Measurements from ENCODE around the gene RAPGEF4.

Gene RAPGEF4

DNA sequence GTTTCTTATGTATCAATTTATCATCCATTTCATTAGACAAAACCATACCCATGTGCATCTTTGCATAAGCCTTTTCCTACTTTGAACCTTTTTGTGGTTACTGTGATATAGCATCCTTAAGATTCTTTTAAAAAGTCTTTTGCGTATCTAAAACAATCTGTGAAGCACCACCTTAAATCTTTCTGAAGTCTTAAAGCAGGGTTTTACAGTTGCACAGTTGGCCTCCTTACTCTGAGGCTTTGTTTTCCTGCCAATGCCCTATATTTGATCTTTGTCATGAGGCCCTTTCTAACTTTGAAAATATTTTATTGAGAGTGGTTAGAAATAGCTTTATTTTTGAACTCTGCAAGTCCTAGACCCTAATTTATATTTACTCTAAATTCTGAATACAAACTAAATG, 176.6 kb downstream of the RAPGEF4 start:
- no peak for DNase-seq

DNA sequence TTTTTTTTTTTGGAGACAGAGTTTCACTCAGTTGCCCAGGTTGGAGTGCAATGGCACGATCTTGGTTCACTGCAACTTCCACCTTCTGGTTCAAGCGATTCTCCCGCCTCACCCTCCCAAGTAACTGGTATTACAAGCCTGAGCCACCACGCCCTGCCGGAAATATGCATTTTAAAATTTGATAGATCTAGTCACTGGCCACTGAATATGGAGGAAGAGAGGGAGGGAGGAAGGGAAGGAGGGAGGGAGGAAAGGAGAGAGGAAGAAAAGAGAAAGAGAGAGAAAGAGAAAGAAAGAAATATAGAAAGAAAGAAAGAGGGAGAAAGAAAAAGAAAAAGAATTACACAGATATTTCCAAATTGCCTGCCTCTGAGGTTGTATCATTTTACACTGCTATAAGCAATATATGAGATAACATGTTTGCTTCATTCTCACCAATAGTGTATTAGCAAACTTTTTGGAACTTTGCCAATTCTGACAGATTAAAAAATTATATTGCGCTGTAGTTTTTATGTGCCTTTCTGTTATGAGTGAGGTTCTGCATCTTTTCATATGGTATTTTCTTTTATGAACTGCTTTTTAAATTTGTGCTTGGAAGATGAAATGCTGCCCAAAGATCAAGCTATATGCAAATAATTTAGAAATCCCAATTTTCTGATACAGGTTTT, 178.8 kb downstream of the RAPGEF4 start:
- DNase-seq: no peak

DNA sequence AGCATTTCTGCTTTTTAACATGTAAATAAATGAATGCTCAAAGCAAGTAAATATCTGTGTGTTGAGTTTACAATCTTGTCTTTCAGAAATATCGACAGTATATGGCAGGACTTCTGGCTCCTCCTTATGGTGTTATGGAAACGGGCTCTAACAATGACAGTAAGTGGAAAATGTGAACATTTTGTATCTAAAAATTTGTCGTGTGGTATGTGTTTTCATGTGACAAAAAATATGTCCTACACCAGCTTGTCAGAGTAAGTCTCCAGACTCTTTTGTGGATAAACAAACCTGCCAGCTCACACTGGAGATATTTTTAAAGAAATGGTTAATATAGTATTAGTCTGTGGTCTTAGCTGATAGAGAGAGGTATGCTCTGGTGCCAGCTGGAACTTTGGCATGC, 182.1 kb downstream of the RAPGEF4 start:
- no peak for DNase-seq

DNA sequence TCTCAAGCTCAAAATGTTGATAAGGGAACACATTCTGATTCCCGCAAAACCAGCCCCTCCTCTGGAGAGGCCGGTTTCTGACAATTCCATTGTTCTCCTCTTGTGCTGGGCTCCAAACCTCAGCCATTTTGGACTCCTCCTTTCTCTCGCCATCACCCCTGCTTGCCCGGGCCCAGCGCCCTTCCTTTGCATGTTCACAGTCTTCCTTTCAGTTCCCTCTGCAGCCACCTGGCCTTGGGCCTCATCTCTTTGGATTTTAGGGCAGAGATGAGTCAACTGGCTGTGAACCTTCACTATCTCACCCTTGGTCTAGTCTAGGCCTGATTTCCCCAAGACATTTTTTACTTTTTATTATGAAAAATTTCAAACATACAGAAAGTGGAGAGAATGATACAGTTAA, 184.1 kb downstream of the RAPGEF4 start:
- no peak for DNase-seq

DNA sequence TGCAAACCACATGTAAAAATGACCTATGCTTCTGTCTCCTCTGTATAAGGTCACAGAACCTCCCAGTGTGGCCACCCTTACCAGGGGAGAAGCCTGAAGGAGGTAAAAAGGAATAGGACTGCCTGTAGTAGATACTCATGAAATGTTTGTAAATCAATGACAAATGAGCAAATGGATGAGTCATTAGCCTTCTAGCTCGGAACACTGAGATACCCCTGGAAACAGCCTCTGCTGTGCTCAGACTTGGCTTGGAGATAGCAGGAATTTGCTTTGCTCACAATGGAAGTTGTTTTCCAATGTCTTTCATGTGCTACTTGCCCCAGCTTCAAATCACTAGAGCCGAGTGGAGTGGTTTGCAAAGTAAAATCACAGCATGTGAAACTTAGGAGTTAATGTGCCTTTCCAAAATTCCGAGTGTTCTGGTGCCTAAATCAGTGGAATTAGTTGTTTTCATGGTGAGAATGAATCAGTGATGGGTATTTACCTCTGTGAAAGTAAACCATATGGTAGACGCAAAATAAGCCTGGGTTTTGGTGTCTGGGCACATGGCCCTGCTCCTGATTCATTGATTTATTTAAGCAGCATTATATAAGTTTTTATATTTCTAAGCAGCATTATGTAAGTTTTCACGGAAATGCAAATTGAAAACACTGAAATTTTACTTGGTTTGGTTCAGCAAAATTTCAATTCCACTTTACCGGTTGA, 186.0 kb downstream of the RAPGEF4 start:
- no peak for DNase-seq

DNA sequence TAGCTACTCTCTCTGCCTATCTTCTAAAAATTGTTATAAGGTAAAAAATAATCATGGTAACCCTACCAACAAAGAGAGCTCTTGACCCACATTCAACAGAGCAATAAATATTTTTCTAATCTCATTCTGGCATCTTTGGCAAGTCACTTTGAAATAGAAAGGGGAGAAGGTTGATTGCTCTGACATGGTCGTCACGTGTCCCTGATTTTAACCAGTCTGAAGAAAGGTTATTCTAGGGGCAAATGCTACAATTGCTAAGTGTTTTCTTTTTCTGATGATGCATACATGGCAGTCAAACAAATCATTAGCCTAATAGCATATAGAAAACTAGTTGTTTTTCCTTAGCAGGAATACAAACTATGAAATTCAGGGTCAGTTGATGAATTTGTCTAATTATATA, 186.7 kb downstream of the RAPGEF4 start:
- no peak for DNase-seq

DNA sequence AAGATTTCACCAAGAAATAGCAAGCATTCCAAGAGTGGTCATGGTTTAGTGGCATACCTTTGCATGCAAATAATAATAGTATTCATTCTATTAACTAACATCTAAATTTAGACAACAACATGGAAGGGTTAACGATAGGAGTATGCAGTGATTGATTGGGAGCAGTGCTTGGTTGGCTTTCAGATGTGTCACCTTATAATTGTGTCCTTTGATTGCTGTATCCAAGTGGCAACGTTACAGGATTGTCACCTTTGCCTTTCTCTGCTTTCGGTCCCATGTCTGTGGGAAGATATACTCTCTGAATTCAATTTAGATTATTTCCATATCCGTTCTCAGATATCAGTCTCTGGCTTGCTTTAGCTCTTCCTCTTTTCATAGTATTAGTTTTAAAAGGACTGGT, 187.2 kb downstream of the RAPGEF4 start:
- no peak for DNase-seq

DNA sequence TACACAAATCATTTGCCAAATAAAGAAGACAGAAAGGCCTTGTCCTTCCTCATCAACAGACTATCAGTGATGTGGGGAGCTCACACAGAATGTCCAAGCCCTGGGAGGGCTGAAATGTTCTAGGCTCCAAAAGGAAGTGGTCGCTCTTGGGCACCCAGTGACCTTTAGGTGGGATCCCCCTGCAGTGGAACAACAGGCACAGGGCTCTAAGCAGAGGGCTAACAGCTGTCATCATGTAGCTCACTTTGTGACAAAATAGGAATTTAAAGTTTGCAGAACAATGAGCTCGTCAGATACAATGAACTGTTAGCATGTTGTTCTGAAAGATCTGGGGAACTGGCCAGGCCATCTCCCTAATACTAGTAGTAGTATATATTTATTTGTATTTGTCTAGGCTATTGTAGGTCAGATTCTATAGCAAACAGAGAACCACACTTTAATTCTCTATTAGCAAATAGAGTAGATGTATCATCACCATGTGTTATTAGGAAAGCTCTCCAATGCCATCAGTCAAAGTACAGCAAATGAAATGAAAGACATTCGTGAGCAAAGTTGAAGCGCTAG, 188.5 kb downstream of the RAPGEF4 start:
- DNase-seq: no peak

DNA sequence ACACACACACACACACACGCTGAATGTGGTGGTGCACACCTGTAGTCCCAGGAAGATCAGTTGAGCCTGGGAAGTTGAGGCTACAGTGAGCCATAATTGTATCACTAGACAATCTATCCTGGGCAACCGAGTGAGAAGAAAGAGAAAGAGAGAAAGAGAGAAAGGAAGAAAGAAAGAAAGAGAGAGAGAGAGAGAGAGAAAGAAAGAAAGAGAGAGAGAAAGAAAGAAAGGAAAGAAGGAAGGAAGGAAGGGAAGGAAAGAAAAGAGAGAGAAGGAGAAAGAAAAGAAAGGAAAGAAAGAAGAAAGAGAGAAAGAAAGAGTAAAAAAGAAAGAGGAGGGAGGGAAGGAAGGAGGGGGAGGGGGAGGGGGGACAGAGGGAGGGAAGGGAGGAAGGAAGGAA, 190.0 kb downstream of the RAPGEF4 start:
- DNase-seq: no peak

DNA sequence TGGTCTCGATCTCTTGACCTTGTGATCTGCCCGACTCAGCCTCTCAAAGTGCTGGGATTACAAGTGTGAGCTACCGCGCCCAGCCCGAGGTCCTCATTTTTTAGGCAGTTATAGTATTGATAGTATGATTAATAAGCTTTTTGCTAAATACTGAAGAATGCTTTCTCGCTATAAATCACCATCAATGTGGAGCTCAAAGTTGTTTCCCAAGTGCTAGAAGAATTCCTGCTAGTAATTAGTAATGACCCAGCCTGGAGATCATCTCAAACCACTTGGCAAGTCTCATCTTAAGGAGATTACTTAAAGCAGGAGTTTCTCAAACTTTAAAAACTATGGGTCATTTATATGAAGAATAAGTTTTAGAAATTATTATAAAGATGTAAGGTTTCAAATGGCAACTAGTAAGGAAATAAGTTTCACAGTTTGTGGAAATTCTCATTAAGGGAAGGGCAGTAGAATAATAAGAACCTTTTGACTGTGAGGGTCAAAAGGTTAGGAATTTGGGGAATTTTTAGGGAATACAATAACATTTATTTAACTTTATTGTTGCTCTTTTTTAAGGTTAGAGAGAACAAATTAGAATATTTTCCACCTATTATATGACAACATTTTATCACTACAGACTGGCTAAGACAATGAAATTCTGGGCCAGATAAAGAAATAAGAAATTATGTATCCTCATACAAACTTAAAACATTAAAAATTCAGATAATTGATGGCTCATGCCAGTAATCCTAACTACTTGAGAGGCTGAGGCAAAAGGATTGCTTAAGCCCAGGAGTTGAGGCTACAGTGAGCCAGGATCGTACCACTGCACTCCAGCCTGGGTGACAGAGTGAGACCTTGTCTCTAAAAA, 191.4 kb downstream of the RAPGEF4 start:
- no peak for DNase-seq

DNA sequence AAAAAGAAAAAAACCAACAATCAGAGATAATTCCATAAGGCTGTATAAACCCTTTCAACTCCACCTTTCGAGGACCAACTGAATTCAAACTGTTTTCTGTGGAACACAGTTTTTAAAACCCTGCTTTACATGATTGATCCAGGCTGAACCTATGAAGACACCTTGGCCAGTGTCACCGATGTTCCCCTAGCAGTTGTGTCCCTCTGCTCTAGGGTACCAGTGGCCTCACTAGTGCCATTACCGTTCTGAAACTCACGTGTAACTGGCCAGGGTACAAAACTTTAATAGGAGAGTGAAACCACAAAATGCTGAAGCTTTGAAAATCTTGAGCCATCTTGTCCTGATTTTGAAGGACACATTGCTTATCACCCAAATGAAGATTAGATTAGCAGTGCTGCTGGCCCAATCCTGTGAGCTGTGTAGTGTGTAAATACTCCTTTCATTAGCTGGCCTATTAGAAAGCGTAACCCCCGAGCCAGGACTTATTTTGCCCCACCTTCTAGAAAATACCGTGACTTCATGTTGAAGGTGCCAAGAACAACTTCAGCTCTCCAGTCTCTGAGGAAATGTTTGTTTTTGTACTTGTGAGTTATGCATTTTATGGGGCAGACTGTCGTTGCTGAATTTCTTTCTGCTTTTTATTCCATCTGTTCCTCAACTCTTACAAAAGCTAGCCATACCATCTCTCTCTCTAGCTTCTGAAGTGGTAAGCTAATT, 192.2 kb downstream of the RAPGEF4 start:
- DNase-seq: no peak

DNA sequence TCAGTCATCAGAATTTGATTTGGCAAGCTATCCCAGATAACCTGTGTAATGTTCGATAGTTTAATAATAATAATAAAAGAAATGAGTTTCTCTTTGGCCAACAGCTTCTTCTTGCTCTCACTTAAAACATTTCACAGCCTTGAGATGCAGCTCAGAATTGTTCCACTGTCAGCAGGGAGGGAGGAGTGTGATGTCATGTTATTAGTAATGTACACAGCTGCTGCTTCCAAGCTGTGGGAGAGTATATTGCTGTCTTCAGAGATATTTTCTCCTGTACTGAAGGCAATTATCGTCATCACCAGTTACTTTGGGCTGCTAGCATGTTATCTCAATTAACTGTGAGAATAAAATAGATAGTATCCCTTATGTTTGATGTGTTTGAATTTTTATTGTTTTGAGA, 193.1 kb downstream of the RAPGEF4 start:
- no peak for DNase-seq

DNA sequence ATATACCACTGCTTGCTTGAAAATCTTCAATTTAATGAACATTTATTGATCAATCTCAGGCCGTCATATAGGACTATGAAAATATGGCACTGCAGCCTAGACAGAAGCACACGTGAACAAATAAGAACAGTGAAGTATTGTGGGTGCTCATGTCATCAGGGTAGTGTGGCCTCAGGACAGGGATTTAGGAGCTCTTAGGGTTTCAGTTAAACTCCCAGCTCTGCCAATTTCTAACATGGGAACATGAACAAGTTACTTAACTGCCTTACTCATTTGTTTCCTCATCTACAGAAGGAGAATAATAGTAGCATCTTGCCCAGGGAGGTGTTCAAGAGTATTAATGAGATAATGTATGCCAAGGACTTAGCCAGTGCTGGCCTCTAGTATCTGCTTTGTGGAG, 194.0 kb downstream of the RAPGEF4 start:
- DNase-seq: no peak

DNA sequence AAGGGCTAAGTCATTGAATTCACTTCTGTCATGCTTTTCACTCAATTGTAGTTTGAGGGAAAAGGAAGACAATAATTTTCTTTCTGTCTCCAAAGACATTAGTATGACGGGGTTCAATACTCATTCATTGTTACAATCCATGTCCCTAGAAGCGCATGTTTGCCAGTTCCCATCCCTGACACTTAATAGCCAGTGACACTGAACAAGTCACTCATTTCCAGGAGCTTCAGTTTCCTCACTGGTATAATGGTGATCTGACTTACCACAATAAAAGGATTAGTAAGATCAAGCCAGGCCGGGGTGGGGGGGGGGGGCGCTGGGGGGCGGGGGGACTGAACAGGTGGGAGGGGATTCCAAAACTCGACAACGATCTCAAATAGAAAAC, 195.2 kb downstream of the RAPGEF4 start:
- no peak for DNase-seq

DNA sequence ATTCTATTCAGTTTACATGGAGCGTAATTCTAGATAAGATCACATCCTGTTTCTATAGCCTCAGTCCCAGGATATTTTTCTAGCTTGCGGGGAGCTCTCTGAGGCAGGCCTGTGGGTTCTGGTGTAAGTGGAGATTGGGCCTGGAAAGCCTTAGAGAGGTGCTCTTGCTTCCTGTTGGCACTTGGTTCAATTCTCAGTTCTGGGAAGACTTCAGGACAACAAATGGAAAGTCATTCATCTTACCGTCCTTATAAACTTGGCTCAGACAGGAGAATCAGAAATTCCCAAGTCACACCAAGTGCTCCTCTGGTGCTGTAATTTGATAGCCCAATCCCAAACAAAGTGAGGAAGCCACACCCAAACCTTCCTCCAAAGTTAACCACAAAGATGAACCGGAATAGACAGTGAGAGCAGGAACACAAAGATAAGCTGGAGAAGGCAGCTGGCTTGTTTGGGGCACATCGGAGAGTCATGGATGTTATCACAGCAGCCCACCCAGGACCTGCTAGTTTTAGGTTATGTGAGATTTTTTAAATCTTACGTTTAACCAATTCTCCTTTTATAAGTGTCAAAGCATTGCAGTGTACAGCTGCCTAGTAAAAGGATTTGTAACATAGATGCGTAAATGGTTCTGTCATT, 195.7 kb downstream of the RAPGEF4 start:
- DNase-seq: peak; percentile 53

DNA sequence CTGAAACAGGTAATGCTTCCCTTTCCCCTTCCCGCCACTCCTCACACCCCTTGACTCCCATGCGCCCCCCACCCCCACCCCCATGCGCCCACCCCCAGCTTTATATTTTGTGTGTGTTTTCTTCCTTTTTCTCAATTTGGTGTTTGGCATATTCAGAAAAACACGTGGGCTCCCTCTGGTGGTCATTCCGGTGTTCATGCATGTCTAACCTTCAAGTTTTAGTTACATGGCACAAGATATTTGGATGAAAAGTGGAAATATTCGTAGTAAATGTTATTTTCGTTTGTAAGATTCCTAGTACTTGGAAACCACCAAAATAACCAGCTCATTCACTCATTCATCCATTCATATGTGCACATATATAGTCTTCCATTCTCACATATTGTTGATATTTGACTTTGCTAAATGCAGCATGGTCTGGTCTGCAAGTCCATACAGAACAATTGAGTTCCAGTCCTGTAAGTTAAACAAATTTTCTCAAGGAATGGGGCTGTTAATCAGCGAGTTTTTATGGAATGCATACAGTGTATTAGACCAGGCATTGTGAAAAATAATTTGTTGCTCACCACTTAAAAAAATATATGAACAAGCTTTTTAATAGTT, 196.4 kb downstream of the RAPGEF4 start:
- DNase-seq: peak; percentile 87

DNA sequence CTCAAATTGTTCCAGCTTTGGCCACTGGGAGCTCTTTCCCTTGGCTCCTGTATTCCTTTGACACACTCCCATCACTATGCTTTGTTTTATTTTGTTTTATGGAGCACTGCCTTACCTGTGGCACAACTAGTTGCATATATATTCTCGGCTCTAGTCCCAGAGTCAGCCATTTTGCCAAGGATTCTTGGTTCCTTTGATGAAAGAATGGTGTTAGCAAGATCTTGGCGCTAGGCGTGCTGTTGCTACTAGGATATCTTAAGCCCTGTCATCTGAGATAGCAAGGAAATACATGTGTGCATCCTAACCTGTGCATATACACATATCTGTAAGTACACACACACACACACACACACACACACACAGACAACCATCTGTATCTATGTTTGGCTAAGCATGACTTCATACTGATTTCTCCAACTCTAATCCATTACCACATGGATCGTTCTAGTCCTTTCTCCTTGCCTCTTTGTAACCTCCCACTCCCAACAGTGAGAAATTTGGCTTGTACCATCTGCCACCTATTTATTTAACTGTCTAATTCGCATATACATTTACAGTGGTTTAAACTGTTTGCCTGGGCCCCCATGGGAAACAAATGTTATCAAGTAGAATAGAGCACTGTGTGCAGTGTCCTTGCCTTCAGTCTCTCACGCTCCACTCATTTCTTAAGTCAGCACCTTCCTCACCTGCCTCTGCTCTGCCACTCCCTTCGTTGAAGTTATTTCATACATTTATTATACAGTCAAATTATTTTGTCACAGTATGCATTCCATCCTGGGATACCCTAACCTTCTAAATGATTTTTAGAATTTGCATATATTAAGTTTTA, 202.5 kb downstream of the RAPGEF4 start:
- DNase-seq: no peak

DNA sequence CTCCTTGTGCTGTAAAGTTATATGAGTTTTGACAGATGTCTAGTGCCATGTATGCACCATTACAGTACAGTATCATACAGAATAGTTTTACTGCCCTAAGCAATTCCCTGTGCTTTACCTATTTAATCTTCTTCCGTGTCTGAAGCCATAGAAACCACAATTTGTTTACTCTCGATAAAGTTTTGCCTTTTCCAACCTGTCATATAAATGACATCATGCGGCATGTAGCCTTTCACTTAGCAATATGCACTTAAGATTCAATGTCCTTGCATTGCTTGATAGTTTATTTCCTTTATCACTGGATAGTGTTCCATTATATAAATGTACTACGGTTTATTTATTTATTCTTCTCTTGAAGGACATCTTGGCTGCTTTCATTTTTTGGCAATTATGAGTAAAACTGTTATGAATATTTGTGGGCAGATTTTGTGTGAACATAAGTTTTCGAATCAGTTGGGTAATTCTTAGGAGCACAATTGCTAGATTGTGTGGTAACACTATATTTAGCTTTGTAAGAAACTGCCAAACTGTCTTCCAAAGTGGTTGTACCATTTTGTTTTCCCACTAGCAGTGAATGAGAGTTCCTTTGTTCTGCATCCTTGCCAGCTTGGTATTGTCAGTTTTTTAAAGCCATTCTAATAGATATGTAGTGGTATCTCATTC, 203.2 kb downstream of the RAPGEF4 start:
- no peak for DNase-seq

DNA sequence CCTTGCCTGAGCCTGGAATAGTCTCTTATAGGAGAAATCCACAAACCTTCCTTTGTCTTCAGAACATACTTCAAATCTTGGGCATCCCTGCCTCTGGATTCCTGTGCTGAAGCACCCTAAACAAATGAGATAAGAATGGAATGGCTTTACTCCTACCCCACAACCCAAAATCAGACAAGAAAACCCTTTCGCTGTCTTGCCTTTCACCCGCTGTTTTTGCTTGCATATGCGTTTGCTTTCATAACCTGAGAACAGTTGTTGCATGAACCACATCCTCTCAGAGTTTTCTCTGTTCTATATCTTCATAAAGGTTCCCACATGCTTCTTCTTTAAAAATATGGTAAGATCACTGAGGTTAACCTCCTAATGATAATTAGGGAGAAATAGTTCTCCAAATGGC, 207.9 kb downstream of the RAPGEF4 start:
- DNase-seq: no peak

DNA sequence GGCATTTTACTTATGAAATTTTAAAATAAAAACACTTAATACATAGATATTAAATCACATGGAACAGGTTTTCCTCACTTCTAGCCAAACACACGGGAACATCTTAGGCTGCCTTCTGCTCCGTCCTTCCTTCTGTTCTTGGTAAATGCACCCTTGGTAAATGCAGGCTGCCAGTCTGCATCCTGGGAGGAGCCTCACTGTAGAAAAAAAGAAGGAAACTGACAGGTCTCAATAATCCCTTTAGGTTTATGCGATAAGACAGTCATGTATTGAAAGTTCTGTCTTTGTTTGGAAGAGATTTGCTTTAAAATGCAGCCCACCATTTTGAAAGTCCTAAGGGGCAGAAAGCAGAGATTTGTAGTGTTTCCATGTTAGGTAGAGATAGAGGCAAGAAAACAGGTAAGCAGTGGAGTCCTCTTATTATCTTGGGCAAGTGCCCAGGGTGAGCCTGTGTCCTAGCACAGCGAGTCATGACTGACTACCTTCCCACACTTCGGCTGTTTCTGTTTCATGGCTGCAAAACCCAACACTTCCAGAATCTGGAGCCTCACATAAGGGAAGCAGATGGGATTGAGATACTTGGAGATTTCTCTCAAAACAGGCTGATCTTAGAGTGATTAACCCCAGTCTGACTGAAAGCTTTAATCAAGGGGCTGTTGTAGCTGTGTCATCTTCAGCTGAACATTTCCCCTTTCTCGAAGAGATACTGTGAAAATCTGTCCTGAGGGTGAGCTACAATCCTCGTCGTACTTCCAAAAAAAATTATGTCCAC, 208.6 kb downstream of the RAPGEF4 start:
- no peak for DNase-seq
